NOMO-1 treated with dmso at 0.1 percent for 144 hours (cell line): ENCODE results near the gene PHF5A.

Experiments
- DNase-seq: peaks from one replicate; lab custom pipeline; 2025; ENCODE audit not compliant: unreplicated experiment; lab: John Stamatoyannopoulos, UW

Gene PHF5A

DNA sequence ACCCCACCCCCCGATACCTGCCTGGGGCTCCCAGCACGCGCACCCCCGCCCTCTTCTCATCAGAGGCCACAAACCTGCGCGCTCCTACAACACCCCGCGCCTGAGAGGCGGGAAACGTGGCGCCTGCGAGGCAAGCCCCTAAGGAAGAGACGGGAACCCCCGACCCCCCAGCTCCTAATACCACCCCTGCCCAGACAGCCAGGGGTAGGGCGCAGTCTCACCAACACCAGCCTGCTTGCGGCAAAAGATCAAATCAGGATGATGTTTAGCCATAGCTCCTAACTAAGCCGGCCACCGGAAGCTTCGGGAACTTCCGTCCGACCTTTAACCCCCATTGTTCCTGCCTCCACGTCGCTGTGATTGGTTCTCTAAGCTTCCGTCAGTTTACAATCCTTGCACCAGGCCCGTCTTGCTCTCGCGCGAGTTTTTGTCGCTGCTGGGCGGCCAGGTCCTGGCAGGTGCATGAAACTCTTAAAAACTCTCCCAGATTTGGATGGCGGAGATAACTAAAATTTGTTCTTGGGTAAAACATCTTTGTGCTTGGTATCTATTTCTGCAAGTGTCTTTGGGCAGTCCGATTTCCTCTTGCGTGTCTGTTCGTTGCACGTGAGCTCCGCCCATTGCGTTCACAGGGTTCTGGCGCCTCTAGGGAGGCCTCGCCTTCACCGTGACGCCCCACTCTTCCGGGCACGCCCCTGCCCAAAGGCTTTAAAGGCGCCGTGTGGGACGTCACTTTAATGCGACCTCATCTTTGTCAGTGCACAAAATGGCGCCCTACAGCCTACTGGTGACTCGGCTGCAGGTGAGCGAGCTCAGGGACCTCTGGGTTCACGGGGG lies at the start of gene PHF5A, which contains the start of gene ACO2:
Gene PHF5A, minus strand, starts transcription at position 312 of the 837 bp plus-strand sequence. Its CDS starts 39 bp downstream, at position 273.
Gene ACO2, plus strand, starts transcription at position 737 of the 837 bp plus-strand sequence. Its CDS starts 30 bp downstream, at position 767.
- DNase-seq: peak; percentile 98

DNA sequence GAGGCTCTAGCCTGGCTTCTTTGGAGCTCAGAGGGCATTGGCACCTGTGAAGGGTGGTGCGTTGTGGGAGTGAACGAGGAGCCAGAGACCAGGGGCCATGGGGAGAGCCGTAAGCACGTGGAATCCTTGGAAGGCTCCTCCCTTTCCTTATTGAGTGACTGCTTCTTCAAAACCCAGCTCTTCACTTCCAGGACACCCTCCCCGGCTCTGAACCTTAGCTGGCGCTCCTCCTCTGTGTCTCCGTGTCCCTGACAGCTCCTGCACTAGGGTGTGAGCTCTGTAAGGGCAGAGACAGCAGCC lies 49.5 kb upstream of the PHF5A start:
- no peak for DNase-seq

DNA sequence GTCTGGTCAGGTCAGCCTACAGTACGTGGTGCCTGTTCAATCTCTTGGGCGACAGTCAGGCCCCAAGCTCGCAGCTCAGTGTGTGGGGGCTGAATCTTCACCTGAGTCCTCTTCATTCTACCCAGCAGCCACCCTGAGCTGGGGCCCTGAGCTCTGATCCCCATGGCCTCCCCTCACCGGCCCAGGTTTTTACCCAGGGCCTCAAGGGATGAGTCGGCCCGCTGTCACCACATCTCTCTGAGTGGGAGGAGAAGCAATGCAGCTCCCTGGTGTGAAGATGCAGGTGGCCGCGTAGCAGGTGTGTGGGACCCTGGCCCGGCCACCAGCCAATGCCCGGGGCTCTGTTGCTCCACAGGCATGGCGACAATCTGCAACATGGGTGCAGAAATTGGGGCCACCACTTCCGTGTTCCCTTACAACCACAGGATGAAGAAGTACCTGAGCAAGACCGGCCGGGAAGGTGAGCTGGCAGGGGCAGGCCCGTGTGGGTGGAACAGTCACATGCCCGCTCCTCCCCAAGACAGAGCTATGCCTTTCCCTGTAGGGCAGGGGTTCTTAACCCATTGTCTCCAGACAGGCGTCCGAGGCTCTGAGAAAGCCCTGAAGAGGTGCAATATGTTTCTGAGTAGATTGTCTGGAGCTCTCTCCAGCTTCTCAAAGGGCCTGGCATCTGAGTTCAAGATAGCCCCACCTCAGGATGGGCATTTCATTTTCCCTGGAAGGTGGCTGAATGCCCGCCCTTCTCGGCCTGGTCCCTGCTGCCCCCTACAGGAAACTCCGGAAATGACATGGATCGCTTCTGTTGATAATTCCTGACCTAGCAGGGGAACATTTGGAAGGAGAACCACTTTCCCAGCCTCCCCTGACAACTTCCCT lies 48.9 kb upstream of the PHF5A start:
- no peak for DNase-seq

GRCh38 chr22:41516462-41516861 lies 48.0 kb upstream of the PHF5A start:
- DNase-seq: no peak

DNA sequence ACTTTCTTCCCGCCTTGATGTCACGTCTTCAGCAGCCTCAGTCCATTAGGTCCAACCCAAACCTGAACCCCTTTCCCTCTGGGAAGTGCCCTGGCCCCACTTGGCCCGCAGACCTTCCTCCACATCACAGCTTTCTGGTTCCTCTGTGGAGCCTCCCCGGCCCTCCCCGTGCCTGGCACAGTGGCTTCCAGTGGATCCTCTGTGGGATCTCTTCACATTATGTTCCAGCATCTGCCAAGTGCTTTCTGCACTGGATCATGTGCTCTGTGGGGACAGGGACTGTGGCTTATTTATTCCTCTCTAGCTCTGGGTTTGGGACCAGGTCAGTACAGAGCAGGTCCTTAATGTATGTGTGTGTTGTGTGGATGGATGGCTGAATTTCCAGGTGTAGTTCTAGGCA lies 44.9 kb upstream of the PHF5A start:
- DNase-seq: no peak

- no peak for DNase-seq
These were observed 44.1 kb upstream of the PHF5A start for GRCh38 chr22:41512421-41513194.

DNA sequence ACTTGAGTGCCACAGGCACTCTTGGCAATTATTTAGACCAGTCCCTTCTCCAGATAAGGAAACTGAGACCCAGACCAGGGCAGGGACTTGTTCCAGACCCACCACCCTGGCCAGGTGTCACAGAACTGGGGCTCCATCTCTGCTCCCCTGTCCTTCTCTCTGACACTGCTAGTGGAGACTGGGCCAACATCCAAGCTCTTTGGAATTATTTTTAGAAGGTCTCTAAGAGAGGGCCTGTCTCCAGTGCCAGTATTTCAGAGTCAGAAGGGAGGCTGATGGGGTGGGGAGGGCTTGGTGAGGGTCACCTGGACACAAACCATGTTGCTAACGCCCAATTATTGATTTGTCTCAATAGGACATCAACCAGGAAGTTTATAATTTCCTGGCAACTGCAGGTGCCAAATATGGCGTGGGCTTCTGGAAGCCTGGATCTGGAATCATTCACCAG lies 43.1 kb upstream of the PHF5A start:
- DNase-seq: no peak

GRCh38 chr22:41508770-41509170 lies 40.3 kb upstream of the PHF5A start:
- DNase-seq: no peak

DNA sequence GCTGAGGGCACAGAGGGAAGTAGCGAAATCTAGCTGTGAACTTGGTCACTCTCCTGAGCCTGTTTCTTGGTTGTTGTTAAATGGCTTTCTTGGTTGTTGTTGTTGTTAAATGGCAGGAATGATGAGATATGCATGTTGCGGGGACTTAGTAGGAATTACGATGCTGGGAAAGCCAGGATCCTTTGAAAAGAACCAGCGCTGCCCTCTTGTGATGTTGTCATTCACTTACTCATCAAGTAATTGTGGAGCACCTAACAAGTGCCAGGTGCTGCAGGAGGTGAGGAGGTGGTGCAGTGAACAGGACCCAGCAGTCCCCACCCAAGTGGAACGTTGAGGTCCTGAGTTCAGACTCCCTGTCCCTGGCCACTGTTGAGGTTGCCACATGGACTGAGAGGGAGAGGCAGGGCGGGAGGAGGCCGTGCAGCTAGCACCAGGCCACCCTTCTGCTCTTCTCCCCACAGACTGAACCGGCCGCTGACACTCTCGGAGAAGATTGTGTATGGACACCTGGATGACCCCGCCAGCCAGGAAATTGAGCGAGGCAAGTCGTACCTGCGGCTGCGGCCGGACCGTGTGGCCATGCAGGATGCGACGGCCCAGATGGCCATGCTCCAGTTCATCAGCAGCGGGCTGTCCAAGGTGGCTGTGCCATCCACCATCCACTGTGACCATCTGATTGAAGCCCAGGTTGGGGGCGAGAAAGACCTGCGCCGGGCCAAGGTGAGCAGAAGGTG lies 39.0 kb upstream of the PHF5A start:
- no peak for DNase-seq

DNA sequence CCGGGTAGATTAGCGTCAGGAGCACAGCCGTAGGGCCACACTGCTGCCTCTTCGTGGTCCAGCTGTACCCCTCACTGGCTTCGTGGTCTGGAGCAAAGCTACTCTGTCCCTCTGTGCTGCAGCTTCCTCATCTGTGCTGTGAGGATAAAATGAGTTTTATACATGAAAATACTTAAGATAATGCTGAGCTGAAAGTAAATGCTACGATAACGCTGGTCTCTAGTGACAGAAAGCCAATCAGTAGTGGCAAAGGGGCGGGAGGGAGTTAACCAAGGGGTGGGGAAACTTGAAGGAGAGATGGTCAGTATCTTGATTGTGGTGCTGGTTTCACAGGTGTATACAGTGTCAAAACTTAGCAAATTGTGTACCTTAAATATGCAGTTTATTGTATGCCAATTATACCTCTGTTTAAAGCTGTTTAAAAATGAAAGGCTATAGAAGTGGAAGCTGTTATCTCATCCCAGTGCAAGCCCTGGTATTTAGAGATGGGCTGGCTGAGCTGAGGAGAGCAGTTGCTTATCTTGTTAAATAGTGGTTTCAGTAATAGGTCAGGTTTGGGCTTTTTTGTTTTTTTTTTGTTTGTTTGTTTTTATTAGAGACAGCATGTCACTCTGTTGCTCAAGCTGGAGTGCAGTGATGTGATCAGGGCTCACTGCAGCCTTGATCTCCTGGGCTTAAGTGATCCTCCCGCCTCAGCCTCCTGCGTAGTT lies 37.2 kb upstream of the PHF5A start:
- no peak for DNase-seq

DNA sequence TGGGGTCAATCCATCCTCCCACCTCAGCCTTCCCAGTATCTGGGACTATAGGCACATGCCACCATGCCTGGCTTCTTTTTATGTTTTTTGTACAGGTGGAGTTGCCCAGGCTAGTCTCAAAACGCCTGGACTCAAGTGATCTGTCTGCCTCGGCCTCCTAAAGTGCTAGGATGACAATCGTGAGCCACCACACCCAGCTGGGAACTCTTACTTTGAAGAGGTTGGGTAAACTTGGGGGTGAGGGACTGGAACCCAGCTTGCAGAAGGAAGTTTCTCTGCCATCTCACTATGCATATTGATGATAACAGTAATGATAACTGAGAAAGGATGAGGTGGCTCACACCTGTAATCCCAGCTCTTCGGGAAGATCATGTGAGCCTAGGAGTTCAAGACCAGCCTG lies 36.3 kb upstream of the PHF5A start:
- DNase-seq: no peak

DNA sequence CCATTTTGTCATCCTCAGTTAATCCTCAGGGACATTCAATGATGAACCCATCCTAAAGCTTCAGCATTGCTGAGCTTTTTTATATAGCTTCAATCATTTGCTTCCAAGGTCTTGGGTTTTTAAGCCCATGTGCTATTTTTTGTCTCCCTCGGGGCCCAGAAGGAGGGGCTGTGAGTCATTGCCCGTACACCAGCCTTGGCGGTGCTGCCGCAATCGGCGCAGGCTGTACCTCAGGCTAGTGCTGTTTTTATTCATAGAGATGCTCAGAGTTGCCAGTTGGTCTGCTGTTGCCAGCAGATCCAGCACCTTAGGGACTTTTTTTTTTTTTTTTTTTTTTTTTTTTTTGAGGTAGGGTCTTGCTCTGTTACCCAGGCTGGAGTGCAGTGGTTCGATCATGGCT lies 35.9 kb upstream of the PHF5A start:
- DNase-seq: no peak

DNA sequence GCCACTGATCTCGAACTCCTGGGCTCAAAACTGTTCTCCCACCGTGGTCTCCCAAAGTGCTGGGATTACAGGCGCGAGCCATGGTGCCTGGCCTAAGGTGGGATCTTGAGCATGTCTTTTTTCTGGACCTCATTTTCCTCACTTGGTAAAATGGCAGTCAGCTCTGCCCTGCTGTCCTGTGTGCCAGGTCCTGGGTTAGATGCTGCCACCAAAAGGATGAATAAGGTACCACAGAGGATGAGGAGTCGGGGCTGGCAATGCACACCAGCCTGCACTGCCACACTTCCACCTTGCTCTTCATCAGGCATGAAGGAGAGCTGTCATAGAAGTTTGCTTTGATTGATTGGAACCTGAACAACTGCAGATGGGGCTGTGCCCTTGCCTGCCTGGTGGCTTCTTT lies 32.7 kb upstream of the PHF5A start:
- DNase-seq: no peak

- DNase-seq: no peak
These were observed 31.8 kb upstream of the PHF5A start for GRCh38 chr22:41500303-41500702.

- no peak for DNase-seq
These were observed 31.3 kb upstream of the PHF5A start for GRCh38 chr22:41499624-41500280.

DNA sequence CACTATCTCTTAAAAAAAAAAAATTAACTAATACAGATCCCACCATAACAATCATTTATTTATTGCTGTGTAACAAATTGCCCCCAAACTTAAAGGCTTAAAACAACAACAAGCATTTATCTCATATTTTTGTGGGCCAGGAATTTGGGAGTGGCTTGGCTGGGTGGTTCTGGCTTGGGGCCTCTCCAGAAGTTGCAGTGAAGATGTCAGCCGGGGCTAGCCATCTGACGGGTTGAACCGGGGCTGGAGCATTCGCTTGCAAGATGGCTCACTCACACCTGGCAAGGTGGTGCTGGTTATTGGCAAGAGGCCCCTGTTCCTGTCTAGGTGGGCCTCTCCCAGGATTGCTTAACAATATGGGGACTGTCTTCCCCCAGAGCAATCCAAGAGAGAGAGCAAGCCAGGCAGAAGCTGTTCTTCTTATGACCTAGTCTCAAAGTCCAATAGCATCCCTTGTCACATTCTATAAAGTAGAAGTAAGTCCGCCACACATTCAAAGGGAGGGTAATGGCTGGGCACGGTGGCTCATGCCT lies 29.9 kb upstream of the PHF5A start:
- no peak for DNase-seq

GRCh38 chr22:41491374-41492100 lies 23.0 kb upstream of the PHF5A start:
- DNase-seq: no peak

- no peak for DNase-seq
These were observed 20.3 kb upstream of the PHF5A start for GRCh38 chr22:41488596-41489385.
